ENCODE data around the gene LCMT2. TPM values are rescaled to one million over a fixed set of nuclear protein-coding genes. Genes with fewer than 3 reads are reported as not detected.

LCMT2 gene
- total RNA-seq (2022), result 8.7 and 9.8 TPM in 2 replicates
- percentile 67 among the genes with signal in this experiment for Bru-seq, nascent RNA
- percentile 40 among the genes with signal in this experiment for BruChase-seq, experiment 1, labeled RNA remaining after a 6-hour chase
- percentile 77 among the genes with signal in this experiment for BruChase-seq, experiment 2, labeled RNA remaining after a 2-hour chase
- long read RNA-seq, full-length matches to known transcripts, result 18 of 18 reads
- long read RNA-seq, partial matches to known transcripts, result 0 of 18 reads
- long read RNA-seq, other reads (novel, unspliced or antisense), result 0 of 18 reads

- POLR2A ChIA-PET, result interaction anchor here (0.7 to 1.5 kb wide), 9 partner anchors 11 to 1237 kb away, joined by 3 to 8 read pairs (median 3); partner anchors contain the start of genes MFAP1, TUBGCP4, UBR1 and ZSCAN29
- peak within 1 kb of the TSS; percentile 87 for H3K27ac Mint-ChIP-seq (ENCODE audit: low read depth, unreplicated experiment)
- BruUV-seq (replicated peaks), result TSS peak; percentile 38
- DNase-seq (ENCODE audit: unreplicated experiment), result peak; percentile 96
- no peaks in the 10 kb centered on the region for H3K27me3 Mint-ChIP-seq (ENCODE audit: insufficient read depth, unreplicated experiment)
- peaks cover 17% of the 10 kb centered on the region for H3K4me1 Mint-ChIP-seq (ENCODE audit: insufficient read depth, unreplicated experiment)
- peak within 1 kb of the TSS; percentile 90 for H3K4me3 Mint-ChIP-seq (ENCODE audit: unreplicated experiment)
- no peaks in the 10 kb centered on the region for H3K9me3 Mint-ChIP-seq (ENCODE audit: unreplicated experiment)
- TF ChIP-seq, protein P1, sequence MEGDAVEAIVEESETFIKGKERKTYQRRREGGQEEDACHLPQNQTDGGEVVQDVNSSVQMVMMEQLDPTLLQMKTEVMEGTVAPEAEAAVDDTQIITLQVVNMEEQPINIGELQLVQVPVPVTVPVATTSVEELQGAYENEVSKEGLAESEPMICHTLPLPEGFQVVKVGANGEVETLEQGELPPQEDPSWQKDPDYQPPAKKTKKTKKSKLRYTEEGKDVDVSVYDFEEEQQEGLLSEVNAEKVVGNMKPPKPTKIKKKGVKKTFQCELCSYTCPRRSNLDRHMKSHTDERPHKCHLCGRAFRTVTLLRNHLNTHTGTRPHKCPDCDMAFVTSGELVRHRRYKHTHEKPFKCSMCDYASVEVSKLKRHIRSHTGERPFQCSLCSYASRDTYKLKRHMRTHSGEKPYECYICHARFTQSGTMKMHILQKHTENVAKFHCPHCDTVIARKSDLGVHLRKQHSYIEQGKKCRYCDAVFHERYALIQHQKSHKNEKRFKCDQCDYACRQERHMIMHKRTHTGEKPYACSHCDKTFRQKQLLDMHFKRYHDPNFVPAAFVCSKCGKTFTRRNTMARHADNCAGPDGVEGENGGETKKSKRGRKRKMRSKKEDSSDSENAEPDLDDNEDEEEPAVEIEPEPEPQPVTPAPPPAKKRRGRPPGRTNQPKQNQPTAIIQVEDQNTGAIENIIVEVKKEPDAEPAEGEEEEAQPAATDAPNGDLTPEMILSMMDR (IDR thresholded peaks at IDR 0.05; ENCODE audit: unreplicated experiment), result no peak
- CTCF ChIA-PET, result interaction anchor here (0.6 to 0.7 kb wide), 2 partner anchors 147 to 1212 kb away, joined by 3 to 4 read pairs; no protein-coding TSS in a partner anchor
- intact Hi-C loops (cut with micrococcal nuclease), result no loop called here
- H3K36me3 Mint-ChIP-seq (ENCODE audit: insufficient read depth, unreplicated experiment), result peaks cover 16% of the 10 kb centered on the region
These were observed at the start of gene LCMT2 for GRCh38 chr15:43329960-43330779. TSS of gene LCMT2 (minus strand) at chr15:43330573. CDS start at chr15:43330489, 84 bp downstream.

- DNase-seq (ENCODE audit: unreplicated experiment), result no peak
- POLR2A ChIA-PET, result interaction anchor here (0.7 kb wide), 1 partner anchor 14 kb away, joined by 3 read pairs; no protein-coding TSS in a partner anchor
- Mint-ChIP-seq H3K4me3 (ENCODE audit: unreplicated experiment) (no peak overlapping the region), H3K27ac (ENCODE audit: low read depth, unreplicated experiment) (no peak overlapping the region), H3K36me3 (ENCODE audit: insufficient read depth, unreplicated experiment) (peaks cover 54% of the 10 kb centered on the region), H3K9me3 (ENCODE audit: unreplicated experiment) (no peaks in the 10 kb centered on the region), H3K27me3 (ENCODE audit: insufficient read depth, unreplicated experiment) (no peaks in the 10 kb centered on the region), H3K4me1 (ENCODE audit: insufficient read depth, unreplicated experiment) (peaks cover 6% of the 10 kb centered on the region)
- TF ChIP-seq, protein P1 (IDR thresholded peaks at IDR 0.05; ENCODE audit: unreplicated experiment), result no peak
- CTCF ChIA-PET, result interaction anchor here (0.7 to 0.8 kb wide), 2 partner anchors 93 to 685 kb away, joined by 3 read pairs; no protein-coding TSS in a partner anchor
- intact Hi-C loops (cut with micrococcal nuclease), result no loop called here
- BruUV-seq (replicated peaks), result no TSS peak
These were observed 48.2 kb upstream of the LCMT2 start for GRCh38 chr15:43378601-43379000.

DNA sequence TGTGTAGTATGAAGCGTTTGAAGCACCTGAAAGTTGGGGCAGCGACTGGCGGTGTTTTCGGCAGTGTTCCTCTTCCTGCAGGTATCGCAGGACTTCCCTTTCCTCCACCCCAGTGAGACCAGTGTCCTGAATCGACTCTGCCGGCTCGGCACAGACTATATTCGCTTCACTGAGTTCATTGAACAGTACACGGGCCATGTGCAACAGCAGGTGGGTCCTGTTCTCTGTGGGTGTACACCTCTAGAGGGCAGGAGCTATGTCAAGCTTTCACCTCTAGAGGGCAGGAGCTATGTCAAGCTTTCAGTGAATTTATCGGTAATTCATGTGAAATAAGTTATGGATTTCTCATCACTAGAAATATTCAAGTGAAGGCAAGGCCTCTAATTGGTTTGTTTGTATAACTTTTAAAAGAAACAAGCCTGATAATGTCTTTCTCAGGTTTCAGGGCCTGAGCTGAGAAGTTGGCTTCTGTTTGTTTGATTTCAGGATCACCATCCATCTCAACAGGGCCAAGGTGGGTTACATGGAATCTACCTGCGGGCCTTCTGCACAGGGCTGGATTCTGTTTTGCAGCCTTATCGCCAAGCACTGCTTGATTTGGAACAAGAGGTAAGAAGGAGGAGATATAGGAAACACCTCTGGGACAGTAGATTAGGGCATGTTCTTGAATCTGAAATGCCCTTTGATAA, 45.8 kb upstream of the LCMT2 start:
- POLR2A ChIA-PET, result interaction anchor here (1.0 kb wide), 1 partner anchor 13 kb away, joined by 4 read pairs; no protein-coding TSS in a partner anchor

More for the DNA sequence above, 45.8 kb upstream of the LCMT2 start:
- Mint-ChIP-seq H3K9me3 (ENCODE audit: unreplicated experiment) (no peaks in the 10 kb centered on the region), H3K27ac (ENCODE audit: low read depth, unreplicated experiment) (no peak overlapping the region), H3K36me3 (ENCODE audit: insufficient read depth, unreplicated experiment) (peaks cover 38% of the 10 kb centered on the region), H3K27me3 (ENCODE audit: insufficient read depth, unreplicated experiment) (no peaks in the 10 kb centered on the region), H3K4me1 (ENCODE audit: insufficient read depth, unreplicated experiment) (peaks cover 20% of the 10 kb centered on the region), H3K4me3 (ENCODE audit: unreplicated experiment) (no peak overlapping the region)
- intact Hi-C loops (cut with micrococcal nuclease), result no loop called here
- no TSS peak for BruUV-seq (replicated peaks)
- TF ChIP-seq, protein P1 (IDR thresholded peaks at IDR 0.05; ENCODE audit: unreplicated experiment), result peak; percentile 63
- CTCF ChIA-PET, result interaction anchor here (0.8 to 1.7 kb wide), 6 partner anchors 9 to 30 kb away, joined by 3 to 7 read pairs (median 4); no protein-coding TSS in a partner anchor
- peak; percentile 47 for DNase-seq (ENCODE audit: unreplicated experiment)

All from MCF 10A (cell line).